ENCODE measurements around the gene NVL.

- TF ChIP-seq POLR2A (IDR thresholded peaks at IDR 0.05) = no peak
- TF ChIP-seq CTCF (IDR thresholded peaks at IDR 0.05) = no peak
- no peak for TF ChIP-seq POLR2AphosphoS5 (IDR thresholded peaks at IDR 0.05)
- no peak for TF ChIP-seq EP300 (IDR thresholded peaks at IDR 0.05)
Measured at GRCh38 chr1:224237119-224237881, 92.7 kb downstream of the NVL start.

All from gastroesophageal sphincter (tissue), 3 donors.